PC-3 (cell line): ENCODE measurements around the gene DEK. TPM values are rescaled to one million over a fixed set of nuclear protein-coding genes. Genes with fewer than 3 reads are reported as not detected.

Experiments
- ATAC-seq: fragments of 200-7000 bp; cut with Tn5 transposase; 2 replicates; pipeline ENCODE4 v1.9.1; 2020; ENCODE audit warnings: mild to moderate bottlenecking, moderate library complexity
- BruUV-seq: library from RNA; stranded (reverse); fragments of 400-500 nt; replicated peaks from 2 replicates; lab custom pipeline; 2021; lab: Mats Ljungman, UMichigan
- CTCF ChIA-PET: fragments of 300-600 bp; sonication (Branson Sonifier 250); formaldehyde crosslinking; loops from one replicate; lab custom pipeline; 2022; ENCODE audit warnings: antibody characterized with exemption; lab: Charles Lee
- POLR2A ChIA-PET: fragments of 300-600 bp; sonication (Branson Sonifier 250); formaldehyde crosslinking; loops from one replicate; lab custom pipeline; 2022; ENCODE audit warnings: antibody characterized with exemption; ENCODE audit not compliant: unreplicated experiment; lab: Charles Lee
- DNase-seq: peaks from one replicate; pipeline ENCODE4 v3.0.0-alpha.2; 2015
- H2AFZ ChIP-seq: fragments of 300-600 bp; sonication (generic); 2 replicates; pipeline ENCODE4 v1.6.0; 2016; ENCODE audit warnings: antibody characterized with exemption, low read length
- H3F3A ChIP-seq: fragments of 300-600 bp; sonication (generic); one replicate; pipeline ENCODE4 v1.6.0; 2017; ENCODE audit warnings: antibody characterized with exemption, low read length, control low read depth, mild to moderate bottlenecking; ENCODE audit not compliant: unreplicated experiment
- H3K27ac ChIP-seq: fragments of 300-600 bp; sonication (generic); 2 replicates; pipeline ENCODE4 v1.5.1; 2016; ENCODE audit warnings: mild to moderate bottlenecking, low read length
- H3K27me3 ChIP-seq: fragments of 300-600 bp; sonication (generic); 2 replicates; pipeline ENCODE4 v1.6.1; 2016; ENCODE audit warnings: low read length, mixed read lengths
- H3K36me3 ChIP-seq: fragments of 300-600 bp; sonication (generic); 2 replicates; pipeline ENCODE4 v1.6.1; 2016; ENCODE audit warnings: low read depth, mixed run types, low read length, mixed read lengths
- H3K4me1 ChIP-seq: fragments of 300-600 bp; sonication (generic); 2 replicates; pipeline ENCODE4 v1.5.1; 2016; ENCODE audit warnings: low read length; ENCODE audit not compliant: insufficient read depth
- H3K4me2 ChIP-seq: fragments of 300-600 bp; sonication (generic); 2 replicates; pipeline ENCODE4 v1.6.0; 2016; ENCODE audit warnings: low read length
- H3K4me3 ChIP-seq: fragments of 300-600 bp; sonication (generic); 2 replicates; pipeline ENCODE4 v1.5.1; 2016; ENCODE audit warnings: mild to moderate bottlenecking, low read length, mixed read lengths
- H3K79me2 ChIP-seq: fragments of 300-600 bp; sonication (generic); 2 replicates; pipeline ENCODE4 v1.6.1; 2017; ENCODE audit warnings: low read length, mixed read lengths
- H3K9ac ChIP-seq: fragments of 300-600 bp; sonication (generic); 2 replicates; pipeline ENCODE4 v1.6.0; 2016; ENCODE audit warnings: mild to moderate bottlenecking, low read length
- H3K9me2 ChIP-seq: fragments of 300-600 bp; sonication (generic); replicated peaks from 2 replicates; pipeline ENCODE4 v1.6.1; 2016; ENCODE audit warnings: mixed run types, low read length, mixed read lengths
- H3K9me3 ChIP-seq: fragments of 300-600 bp; sonication (generic); 2 replicates; pipeline ENCODE4 v1.6.1; 2016; ENCODE audit warnings: low read length, mixed read lengths
- H4K20me1 ChIP-seq: fragments of 300-600 bp; sonication (generic); 2 replicates; pipeline ENCODE4 v1.6.1; 2016; ENCODE audit warnings: low read length, mixed read lengths
- EZH2 ChIP-seq: fragments of 300-600 bp; sonication (generic); IDR thresholded peaks from one replicate; pipeline ENCODE4 v1.6.1; 2017; ENCODE audit warnings: antibody characterized with exemption, mild to moderate bottlenecking, low read length; ENCODE audit not compliant: unreplicated experiment
- EZH2phosphoT487 ChIP-seq: fragments of 300-600 bp; sonication (generic); IDR thresholded peaks from 2 replicates; pipeline ENCODE4 v1.6.1; 2018; ENCODE audit warnings: mild to moderate bottlenecking, antibody characterized with exemption, low read length, borderline replicate concordance
- intact Hi-C: fragments of 100-400 bp; cut with micrococcal nuclease; formaldehyde crosslinking; loops from 2 replicates; pipeline ENCODE4 v1.9.0; 2023
- total RNA-seq: library from RNA; depleted of rRNA; stranded (reverse); fragments of >200 nt; gene quantifications from 2 replicates; pipeline ENCODE4 v1.2.3, GENCODE V29; 2014
- TF ChIP-seq, protein P1 (sequence below): fragments of 300-600 bp; sonication (generic); conservative IDR thresholded peaks from 2 replicates; pipeline ENCODE4 v1.5.1; 2017; ENCODE audit warnings: antibody characterized with exemption, low read depth, mild to moderate bottlenecking, low read length

Gene DEK
- total RNA-seq, 1 experiment from 2014 or later = 155 TPM

DNA sequence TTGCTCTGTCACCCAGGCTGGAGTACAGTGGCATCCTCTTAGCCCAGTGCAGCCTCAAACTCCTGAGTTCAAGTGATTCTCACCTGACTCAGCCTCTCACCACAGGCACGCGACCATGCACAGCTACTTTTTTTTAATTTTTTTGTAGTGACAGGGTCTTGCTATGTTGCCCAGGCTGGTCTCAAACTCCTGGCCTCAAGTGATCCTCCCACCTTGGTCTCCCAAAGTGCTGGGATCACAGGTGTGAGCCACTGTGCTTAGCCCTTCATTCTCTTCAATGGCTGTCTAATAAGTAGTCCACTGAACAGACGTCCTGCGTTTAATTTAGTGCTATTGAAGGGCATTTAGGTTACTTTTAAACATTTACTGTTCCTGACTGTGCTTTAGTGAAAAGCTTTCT lies 81.8 kb downstream of the DEK start:
- CTCF ChIA-PET = no interaction called here
- no peaks in the 10 kb centered on the region for H3K79me2 ChIP-seq
- no peak for TF ChIP-seq EZH2phosphoT487

DNA sequence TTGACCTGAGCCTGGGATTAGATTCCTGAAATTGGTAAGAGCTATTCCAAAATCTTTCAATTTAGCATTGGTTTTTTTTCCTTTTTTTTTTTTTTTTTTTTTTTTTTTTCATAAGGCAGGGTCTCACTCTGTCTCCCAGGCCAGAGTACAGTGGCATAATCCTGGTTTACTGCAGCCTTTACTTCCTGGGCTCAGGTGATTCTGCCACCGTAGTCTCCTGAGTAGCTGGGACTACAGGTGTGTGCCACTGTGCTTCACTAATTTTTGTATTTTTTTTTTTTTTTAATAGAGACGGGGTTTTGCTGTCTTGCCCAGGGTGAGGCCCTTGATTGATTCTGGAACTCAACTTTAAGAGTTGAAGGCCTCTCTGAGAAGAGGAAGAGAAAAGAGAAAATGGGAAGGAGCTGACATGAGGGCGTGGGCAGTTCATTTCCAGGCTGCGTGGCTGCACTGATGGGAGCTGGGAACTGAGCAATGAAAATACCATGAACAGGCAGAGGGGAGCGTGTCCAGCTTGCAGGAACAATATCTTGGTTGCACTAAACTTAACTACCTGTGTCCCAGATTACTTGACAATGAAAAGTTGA lies 84.5 kb downstream of the DEK start:
- Histone ChIP-seq H3K27me3 (no peaks in the 10 kb centered on the region), H3K36me3 (no peaks in the 10 kb centered on the region), H3F3A (no peaks in the 10 kb centered on the region), H3K27ac (no peak overlapping the region), H2AFZ (no peak overlapping the region), H3K9me2 (no peaks in the 10 kb centered on the region), H3K9ac (no peak overlapping the region), H3K9me3 (no peaks in the 10 kb centered on the region), H3K4me1 (no peaks in the 10 kb centered on the region), H4K20me1 (no peaks in the 10 kb centered on the region), H3K4me2 (no peak overlapping the region), H3K79me2 (no peaks in the 10 kb centered on the region), H3K4me3 (no peak overlapping the region)
- ChIA-PET POLR2A (interaction anchor here (0.5 kb wide), 1 partner anchor 25 kb away, joined by 7 read pairs; the partner anchor contains the start of gene TPMT), CTCF (interaction anchor here (0.7 kb wide), 1 partner anchor 51 kb away, joined by 5 read pairs; no protein-coding TSS in a partner anchor)
- no peak for DNase-seq
- TF ChIP-seq EZH2phosphoT487 = no peak
- no peak for TF ChIP-seq EZH2
- TF ChIP-seq, protein P1, sequence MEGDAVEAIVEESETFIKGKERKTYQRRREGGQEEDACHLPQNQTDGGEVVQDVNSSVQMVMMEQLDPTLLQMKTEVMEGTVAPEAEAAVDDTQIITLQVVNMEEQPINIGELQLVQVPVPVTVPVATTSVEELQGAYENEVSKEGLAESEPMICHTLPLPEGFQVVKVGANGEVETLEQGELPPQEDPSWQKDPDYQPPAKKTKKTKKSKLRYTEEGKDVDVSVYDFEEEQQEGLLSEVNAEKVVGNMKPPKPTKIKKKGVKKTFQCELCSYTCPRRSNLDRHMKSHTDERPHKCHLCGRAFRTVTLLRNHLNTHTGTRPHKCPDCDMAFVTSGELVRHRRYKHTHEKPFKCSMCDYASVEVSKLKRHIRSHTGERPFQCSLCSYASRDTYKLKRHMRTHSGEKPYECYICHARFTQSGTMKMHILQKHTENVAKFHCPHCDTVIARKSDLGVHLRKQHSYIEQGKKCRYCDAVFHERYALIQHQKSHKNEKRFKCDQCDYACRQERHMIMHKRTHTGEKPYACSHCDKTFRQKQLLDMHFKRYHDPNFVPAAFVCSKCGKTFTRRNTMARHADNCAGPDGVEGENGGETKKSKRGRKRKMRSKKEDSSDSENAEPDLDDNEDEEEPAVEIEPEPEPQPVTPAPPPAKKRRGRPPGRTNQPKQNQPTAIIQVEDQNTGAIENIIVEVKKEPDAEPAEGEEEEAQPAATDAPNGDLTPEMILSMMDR = no peak
- BruUV-seq = no TSS peak
- no peak for ATAC-seq
- intact Hi-C loops = loop anchor here (5.0 kb wide), 1 partner anchor 37 kb away; no protein-coding TSS in a partner anchor

More for the DNA sequence above, 81.8 kb downstream of the DEK start:
- ATAC-seq (no peak), DNase-seq (no peak)
- Histone ChIP-seq H3K4me1 (peaks cover 10% of the 10 kb centered on the region), H3F3A (no peaks in the 10 kb centered on the region), H3K27me3 (no peaks in the 10 kb centered on the region), H2AFZ (no peak overlapping the region), H3K4me3 (no peak overlapping the region), H3K9me3 (no peaks in the 10 kb centered on the region), H3K4me2 (no peak overlapping the region), H3K9me2 (no peaks in the 10 kb centered on the region), H3K27ac (no peak overlapping the region), H4K20me1 (no peaks in the 10 kb centered on the region), H3K36me3 (no peaks in the 10 kb centered on the region), H3K9ac (no peak overlapping the region)
- BruUV-seq = no TSS peak
- POLR2A ChIA-PET = no interaction called here
- intact Hi-C loops = no loop called here

DNA sequence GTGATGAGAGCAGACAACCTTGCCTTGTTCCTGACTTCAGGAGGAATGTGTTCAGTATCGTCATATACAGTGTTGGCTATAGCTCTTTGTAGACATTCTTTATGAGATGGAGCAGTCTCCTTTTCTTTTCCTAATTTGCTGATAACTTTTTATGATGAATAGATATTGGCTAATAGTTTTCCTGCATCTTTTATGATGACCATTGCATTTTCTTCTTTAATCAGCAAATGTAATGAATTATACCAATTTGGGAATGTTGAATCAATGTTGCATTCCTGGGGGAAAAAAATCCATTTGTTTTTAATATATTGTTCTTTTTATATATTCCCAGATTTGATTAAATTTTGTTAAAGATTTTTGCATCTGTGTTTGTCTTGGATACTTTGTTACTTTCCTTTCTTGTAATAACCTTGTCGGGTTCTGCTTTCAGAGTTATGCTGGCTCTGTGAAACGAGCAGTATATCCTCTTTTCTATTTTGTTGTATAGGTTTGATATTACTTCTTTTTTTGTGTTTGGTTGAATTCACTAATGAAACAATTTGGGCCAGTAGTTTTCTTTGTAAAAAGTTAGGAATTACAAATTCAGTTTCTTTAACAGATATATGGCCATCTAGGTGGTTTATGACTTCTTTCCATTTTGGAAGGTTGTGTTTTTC lies 85.2 kb downstream of the DEK start:
- intact Hi-C loops = loop anchor here (5.0 kb wide), 1 partner anchor 38 kb away; no protein-coding TSS in a partner anchor
- TF ChIP-seq EZH2 = no peak
- TF ChIP-seq EZH2phosphoT487 = no peak
- TF ChIP-seq, protein P1 = no peak
- BruUV-seq = no TSS peak
- Histone ChIP-seq H3K4me1 (no peaks in the 10 kb centered on the region), H3K4me2 (no peak overlapping the region), H3K9me3 (no peaks in the 10 kb centered on the region), H2AFZ (no peak overlapping the region), H3K27me3 (no peaks in the 10 kb centered on the region), H3F3A (no peaks in the 10 kb centered on the region), H4K20me1 (no peaks in the 10 kb centered on the region), H3K79me2 (no peaks in the 10 kb centered on the region), H3K9me2 (no peaks in the 10 kb centered on the region), H3K36me3 (no peaks in the 10 kb centered on the region), H3K27ac (no peak overlapping the region), H3K4me3 (no peak overlapping the region), H3K9ac (no peak overlapping the region)
- ATAC-seq (no peak), DNase-seq (no peak)
- ChIA-PET CTCF (no interaction called here), POLR2A (no interaction called here)
